Kidney (tissue), 14 donors: ENCODE measurements around the gene SUMF1. TPM values are rescaled to one million over a fixed set of nuclear protein-coding genes. Genes with fewer than 3 reads are reported as not detected.

Source experiments
- DNase-seq, 5 donors: peaks; one replicate each; pipeline ENCODE4 v3.0.0-alpha.2; 2013 to 2020
- FAIRE-seq: peaks from 2 replicates; lab custom pipeline; 2012; peaks lifted over from hg19 to GRCh38; lab: Jason Lieb, UNC
- H3K27ac ChIP-seq, 2 donors: one replicate each; pipeline ENCODE4 v1.7.0; 2013; ENCODE audit warnings: low read depth in 2 of 2, low read length in 2 of 2, inconsistent platforms in 1 of 2
- H3K27me3 ChIP-seq: one replicate; pipeline ENCODE4 v1.7.1; 2013; ENCODE audit warnings: low read length, inconsistent platforms; ENCODE audit not compliant: control insufficient read depth, insufficient read depth
- H3K36me3 ChIP-seq, 3 donors: one replicate each; pipeline versions ENCODE4 v1.7.0 to v1.7.1; 2013; ENCODE audit warnings: low read length in 3 of 3, control low read depth in 1 of 3, inconsistent platforms in 1 of 3; ENCODE audit not compliant: insufficient read depth in 3 of 3, control insufficient read depth in 2 of 3
- H3K4me1 ChIP-seq, 3 donors: one replicate each; pipeline versions ENCODE4 v1.7.0 to v1.7.1; 2013; ENCODE audit warnings: low read length in 3 of 3, inconsistent platforms in 1 of 3, low read depth in 1 of 3; ENCODE audit not compliant: control insufficient read depth in 2 of 3, insufficient read depth in 2 of 3
- H3K4me3 ChIP-seq, 3 donors: one replicate each; pipeline versions ENCODE4 v1.7.0 to v1.8.1; 2013; ENCODE audit warnings: low read length in 3 of 3, control low read depth in 1 of 3, inconsistent platforms in 1 of 3
- H3K9ac ChIP-seq, 3 donors: one replicate each; pipeline versions ENCODE4 v1.7.0 to v1.7.1; 2013; ENCODE audit warnings: low read length in 3 of 3, control low read depth in 1 of 3, inconsistent platforms in 1 of 3
- H3K9me3 ChIP-seq, 3 donors: one replicate each; pipeline versions ENCODE4 v1.7.0 to v1.7.1; 2013; ENCODE audit warnings: low read length in 3 of 3, control low read depth in 1 of 3, inconsistent platforms in 1 of 3; ENCODE audit not compliant: control insufficient read depth in 2 of 3, insufficient read depth in 1 of 3
- intact Hi-C: fragments of 100-400 bp; cut with DNase I; formaldehyde crosslinking; loops from one replicate; pipeline ENCODE4 v1.11.1; 2022
- polyA plus RNA-seq: library from polyadenylated mRNA; stranded (reverse); fragments of 350-450 nt; fragmentation: Illumina TruSeq; extraction: RNeasy Lipid Tissue Mini Kit (QIAGEN cat#74804); gene quantifications from one replicate; pipeline ENCODE4 v1.2.3, GENCODE V29; 2014; ENCODE audit warnings: low read depth, low replicate concordance; ENCODE audit not compliant: insufficient read depth
- total RNA-seq: library from RNA; stranded (reverse); fragmentation: NEBNext Ultra II Directional; extraction: Animal tissue kit (Norgen Biotek cat#: 25700); gene quantifications from one replicate; pipeline ENCODE4 v1.2.1, GENCODE V29; 2021
- TF ChIP-seq, protein P1 (sequence below): IDR thresholded peaks from 3 replicates; pipeline ENCODE4 v1.5.1; 2012; ENCODE audit warnings: mild to moderate bottlenecking, moderate library complexity, borderline replicate concordance; ENCODE audit not compliant: insufficient read depth; ENCODE audit errors: extremely low read depth
- donor health status: control.
- donor health status: control.
- donor health status: control.
- donor health status: control.
- donor health status: control.
- donor health status: DM: yes; HTN: yes; CAD: no.
- donor health status: Normal renal cell carcinoma (clear cell type).

SUMF1 gene
- total and polyA plus RNA-seq, 2 donors from 2014 or later = 50.1 to 50.6 TPM

DNA sequence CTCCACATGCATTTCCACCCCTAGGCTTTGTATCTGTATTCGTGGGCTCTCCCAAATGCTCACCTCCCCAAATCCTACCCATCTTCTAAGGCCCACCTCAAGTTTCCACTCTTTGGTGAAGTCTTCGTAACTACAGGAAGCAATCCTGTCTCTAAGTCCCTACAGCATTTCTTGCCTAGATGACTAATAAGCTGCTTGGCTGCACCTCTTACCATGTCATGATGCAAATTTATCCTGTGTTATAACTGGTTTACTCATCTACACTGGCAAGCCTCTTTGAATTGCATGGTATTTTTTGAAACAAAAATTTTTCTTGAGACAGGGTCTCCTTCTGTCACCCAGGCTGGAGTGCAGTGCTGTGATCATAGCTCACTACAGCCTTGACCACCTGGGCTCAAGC lies 90.6 kb downstream of the SUMF1 start:
- Histone ChIP-seq H3K27me3 (no peaks in the 10 kb centered on the region), H3K9me3 (peaks cover 0 to 14% (median 0%) of the 10 kb centered on the region in 3 donors), H3K36me3 (peaks cover 0 to 7% (median 0%) of the 10 kb centered on the region in 3 donors), H3K4me3 (no peak overlapping the region), H3K9ac (no peak overlapping the region), H3K27ac (no peak overlapping the region), H3K4me1 (no peaks in the 10 kb centered on the region)
- FAIRE-seq (no peak), DNase-seq (no peak)
- intact Hi-C loops = no loop called here
- TF ChIP-seq, protein P1, sequence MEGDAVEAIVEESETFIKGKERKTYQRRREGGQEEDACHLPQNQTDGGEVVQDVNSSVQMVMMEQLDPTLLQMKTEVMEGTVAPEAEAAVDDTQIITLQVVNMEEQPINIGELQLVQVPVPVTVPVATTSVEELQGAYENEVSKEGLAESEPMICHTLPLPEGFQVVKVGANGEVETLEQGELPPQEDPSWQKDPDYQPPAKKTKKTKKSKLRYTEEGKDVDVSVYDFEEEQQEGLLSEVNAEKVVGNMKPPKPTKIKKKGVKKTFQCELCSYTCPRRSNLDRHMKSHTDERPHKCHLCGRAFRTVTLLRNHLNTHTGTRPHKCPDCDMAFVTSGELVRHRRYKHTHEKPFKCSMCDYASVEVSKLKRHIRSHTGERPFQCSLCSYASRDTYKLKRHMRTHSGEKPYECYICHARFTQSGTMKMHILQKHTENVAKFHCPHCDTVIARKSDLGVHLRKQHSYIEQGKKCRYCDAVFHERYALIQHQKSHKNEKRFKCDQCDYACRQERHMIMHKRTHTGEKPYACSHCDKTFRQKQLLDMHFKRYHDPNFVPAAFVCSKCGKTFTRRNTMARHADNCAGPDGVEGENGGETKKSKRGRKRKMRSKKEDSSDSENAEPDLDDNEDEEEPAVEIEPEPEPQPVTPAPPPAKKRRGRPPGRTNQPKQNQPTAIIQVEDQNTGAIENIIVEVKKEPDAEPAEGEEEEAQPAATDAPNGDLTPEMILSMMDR = no peak

DNA sequence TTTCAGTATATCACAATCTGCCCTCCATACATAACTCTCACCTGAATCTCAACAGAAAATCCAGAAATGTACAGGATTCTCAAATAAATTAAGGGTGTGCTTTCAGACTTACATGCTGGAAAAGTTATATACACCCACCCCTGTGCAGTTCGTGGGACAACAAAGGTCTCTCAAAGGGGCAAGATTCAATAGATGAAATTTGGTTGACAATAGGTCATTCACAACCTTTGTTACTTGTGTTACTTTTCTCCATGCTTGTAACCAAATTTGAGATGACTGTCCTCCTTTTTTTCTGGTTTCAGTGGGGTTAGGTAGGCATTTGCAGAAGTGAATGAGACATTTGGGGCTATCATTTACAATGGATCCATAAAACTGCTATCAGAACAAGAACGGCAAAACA lies 91.2 kb downstream of the SUMF1 start:
- intact Hi-C loops = no loop called here
- Histone ChIP-seq H3K4me3 (no peak overlapping the region), H3K27ac (no peak overlapping the region), H3K36me3 (peaks cover 0 to 7% (median 0%) of the 10 kb centered on the region in 3 donors), H3K9ac (no peak overlapping the region), H3K9me3 (peaks cover 0 to 14% (median 0%) of the 10 kb centered on the region in 3 donors), H3K27me3 (no peaks in the 10 kb centered on the region), H3K4me1 (no peaks in the 10 kb centered on the region)
- TF ChIP-seq, protein P1 = no peak
- DNase-seq (no peak), FAIRE-seq (no peak)

DNA sequence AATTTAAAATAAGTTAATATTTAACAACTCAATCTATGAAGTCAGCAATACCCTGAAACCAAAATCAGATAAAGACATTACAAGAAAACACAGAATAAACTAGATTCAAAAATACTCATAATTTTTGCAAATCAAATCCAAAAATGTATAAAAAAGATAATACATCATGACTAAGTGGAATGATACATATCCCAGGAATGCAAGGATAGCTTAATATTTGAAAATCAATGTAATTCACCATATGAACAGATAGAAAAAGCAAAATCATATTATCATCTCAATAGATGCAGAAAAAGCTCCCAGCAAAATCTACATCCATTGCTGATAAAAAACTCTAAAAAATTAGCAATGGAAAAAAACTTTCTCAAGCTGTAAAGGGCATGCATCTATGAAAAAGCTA lies 93.4 kb downstream of the SUMF1 start:
- no peak for FAIRE-seq
- no peaks in the 10 kb centered on the region for H3K4me1 ChIP-seq
- TF ChIP-seq, protein P1 = no peak
- H3K27me3 ChIP-seq = no peaks in the 10 kb centered on the region
- H3K27ac ChIP-seq = no peak overlapping the region
- peaks cover 0 to 14% (median 0%) of the 10 kb centered on the region in 3 donors for H3K9me3 ChIP-seq
- intact Hi-C loops = no loop called here
- no peak overlapping the region for H3K4me3 ChIP-seq
- H3K36me3 ChIP-seq = peaks cover 0 to 7% (median 0%) of the 10 kb centered on the region in 3 donors
- no peak for DNase-seq
- no peak overlapping the region for H3K9ac ChIP-seq

DNA sequence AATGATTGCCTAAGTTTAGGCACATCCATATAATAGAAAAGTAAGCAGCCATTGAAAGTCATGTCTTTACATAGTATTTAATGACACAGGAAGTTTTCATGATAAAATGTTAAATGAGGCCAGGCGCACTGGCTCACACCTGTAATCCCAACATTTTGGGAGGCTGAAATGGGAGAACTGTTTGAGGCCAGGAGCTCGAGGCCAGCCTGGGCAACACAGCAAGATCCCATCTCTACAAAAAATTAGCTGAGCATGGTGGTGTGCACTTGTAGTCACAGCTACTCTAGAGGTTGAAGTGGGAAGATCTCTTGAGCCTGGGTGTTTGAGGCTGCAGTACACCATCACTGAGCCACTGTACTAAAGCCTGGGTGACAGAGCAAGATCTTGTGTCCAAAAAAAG lies 104.5 kb downstream of the SUMF1 start:
- TF ChIP-seq, protein P1 = no peak
- Histone ChIP-seq H3K36me3 (peaks cover 0 to 10% (median 2%) of the 10 kb centered on the region in 3 donors), H3K27me3 (no peaks in the 10 kb centered on the region), H3K9me3 (no peaks in the 10 kb centered on the region), H3K27ac (no peak overlapping the region), H3K4me1 (no peaks in the 10 kb centered on the region), H3K9ac (no peak overlapping the region), H3K4me3 (no peak overlapping the region)
- DNase-seq (no peak), FAIRE-seq (no peak)
- intact Hi-C loops = no loop called here
